ENCODE measurements around the gene ZBTB44.
"Not testable (repeated sequence)": the region's sequence is repeated elsewhere in the genome, so short reads cannot be mapped to it uniquely, and the experiment has no call there.

Gene ZBTB44

DNA sequence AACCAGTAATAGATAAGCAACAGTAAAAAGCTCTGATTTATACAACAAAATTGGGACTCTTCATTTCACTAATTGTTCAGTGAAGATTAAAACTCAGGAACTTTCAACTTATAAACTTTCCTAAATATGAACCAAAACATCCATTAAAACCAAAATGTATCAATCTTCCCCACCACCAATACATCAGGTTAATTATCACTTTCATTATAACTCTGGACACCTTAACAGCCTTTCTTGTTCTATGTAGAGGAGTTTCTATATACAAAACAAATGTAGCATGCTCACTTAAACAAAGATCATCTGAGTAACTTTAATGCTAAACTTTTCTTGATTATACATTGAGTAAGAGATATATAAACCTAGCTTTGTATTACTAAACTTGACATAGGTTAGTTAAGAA is 80.4 kb downstream of the ZBTB44 start:
- ChIA-PET POLR2A (no interaction called here), CTCF (no interaction called here)
- TF ChIP-seq, protein P1, sequence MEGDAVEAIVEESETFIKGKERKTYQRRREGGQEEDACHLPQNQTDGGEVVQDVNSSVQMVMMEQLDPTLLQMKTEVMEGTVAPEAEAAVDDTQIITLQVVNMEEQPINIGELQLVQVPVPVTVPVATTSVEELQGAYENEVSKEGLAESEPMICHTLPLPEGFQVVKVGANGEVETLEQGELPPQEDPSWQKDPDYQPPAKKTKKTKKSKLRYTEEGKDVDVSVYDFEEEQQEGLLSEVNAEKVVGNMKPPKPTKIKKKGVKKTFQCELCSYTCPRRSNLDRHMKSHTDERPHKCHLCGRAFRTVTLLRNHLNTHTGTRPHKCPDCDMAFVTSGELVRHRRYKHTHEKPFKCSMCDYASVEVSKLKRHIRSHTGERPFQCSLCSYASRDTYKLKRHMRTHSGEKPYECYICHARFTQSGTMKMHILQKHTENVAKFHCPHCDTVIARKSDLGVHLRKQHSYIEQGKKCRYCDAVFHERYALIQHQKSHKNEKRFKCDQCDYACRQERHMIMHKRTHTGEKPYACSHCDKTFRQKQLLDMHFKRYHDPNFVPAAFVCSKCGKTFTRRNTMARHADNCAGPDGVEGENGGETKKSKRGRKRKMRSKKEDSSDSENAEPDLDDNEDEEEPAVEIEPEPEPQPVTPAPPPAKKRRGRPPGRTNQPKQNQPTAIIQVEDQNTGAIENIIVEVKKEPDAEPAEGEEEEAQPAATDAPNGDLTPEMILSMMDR (IDR thresholded peaks at IDR 0.05; ENCODE audit: insufficient read depth, low read length, missing control alignments) = no peak
- no peak for DNase-seq (ENCODE audit: low read depth, low spot score)
- no peak overlapping the region for H3K4me3 ChIP-seq (ENCODE audit: low read depth, low read length)

DNA sequence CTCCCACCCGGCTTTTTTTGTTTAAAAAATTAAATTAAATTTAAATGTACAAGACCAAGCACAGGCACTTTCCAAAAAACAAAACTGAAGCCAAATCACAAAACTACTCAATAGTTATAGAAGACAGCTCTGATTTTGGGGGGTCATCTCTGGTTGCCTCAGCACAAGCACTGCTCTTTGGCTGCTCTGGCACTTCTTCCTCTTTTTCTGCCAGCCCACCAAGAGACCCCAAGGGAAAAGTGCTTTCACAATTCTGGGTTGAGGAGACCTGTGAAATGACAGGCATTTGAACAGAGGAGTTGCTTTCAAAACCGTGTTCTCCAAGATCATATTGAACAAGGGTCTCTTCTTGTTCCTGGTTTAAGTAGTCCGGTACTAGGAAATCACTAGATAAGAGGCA is 80.8 kb downstream of the ZBTB44 start:
- DNase-seq (ENCODE audit: low read depth, low spot score); CTCF ChIA-PET; POLR2A ChIA-PET; H3K4me3 ChIP-seq (ENCODE audit: low read depth, low read length): not testable (repeated sequence)

DNA sequence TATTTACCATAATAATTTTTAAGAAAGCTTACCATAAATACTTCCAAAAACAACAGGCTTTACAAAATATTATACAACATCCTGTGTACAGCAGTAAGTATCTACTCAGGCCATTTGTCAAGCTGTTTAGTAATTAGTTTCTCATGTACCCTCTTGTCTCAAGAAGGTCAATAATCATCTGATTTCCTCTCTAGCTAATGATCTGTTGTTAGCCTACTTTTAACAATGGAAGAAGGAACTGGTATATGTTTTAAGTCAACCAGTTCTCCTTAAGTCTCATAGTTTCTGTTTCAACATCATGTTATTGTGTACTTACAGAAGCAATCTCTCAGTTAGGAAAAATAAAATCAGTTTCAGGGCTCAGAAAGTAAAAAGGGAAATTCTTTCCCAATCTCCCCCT is 81.2 kb downstream of the ZBTB44 start:
- H3K4me3 ChIP-seq (ENCODE audit: low read depth, low read length); CTCF ChIA-PET; POLR2A ChIA-PET; DNase-seq (ENCODE audit: low read depth, low spot score): not testable (repeated sequence)

DNA sequence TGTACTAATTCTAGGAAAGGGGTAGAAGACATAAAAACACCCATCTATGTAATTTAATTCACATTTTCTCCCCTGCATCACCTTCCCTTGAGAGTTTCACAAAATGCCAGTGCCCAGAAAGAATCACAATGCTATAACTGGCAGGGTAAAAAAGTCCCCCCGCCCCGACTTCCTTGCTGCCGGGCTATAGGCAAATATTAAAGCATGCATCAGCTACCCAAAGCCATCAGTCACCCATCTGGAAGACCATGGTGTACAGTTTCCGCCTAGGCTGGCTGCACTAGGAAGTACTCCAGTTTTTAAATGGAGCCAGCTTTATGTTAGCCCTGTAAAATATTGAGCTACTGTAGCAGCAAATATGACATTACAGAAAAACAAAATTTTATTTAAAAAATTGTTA is 87.3 kb downstream of the ZBTB44 start:
- DNase-seq (ENCODE audit: low read depth, low spot score) = no peak
- TF ChIP-seq, protein P1 (IDR thresholded peaks at IDR 0.05; ENCODE audit: insufficient read depth, low read length, missing control alignments) = no peak
- ChIA-PET CTCF (interaction anchor here (1.1 to 2.1 kb wide), 2 partner anchors 12 to 15 kb away, joined by 5 to 9 read pairs; no protein-coding TSS in a partner anchor), POLR2A (no interaction called here)
- H3K4me3 ChIP-seq (ENCODE audit: low read depth, low read length) = no peak overlapping the region

DNA sequence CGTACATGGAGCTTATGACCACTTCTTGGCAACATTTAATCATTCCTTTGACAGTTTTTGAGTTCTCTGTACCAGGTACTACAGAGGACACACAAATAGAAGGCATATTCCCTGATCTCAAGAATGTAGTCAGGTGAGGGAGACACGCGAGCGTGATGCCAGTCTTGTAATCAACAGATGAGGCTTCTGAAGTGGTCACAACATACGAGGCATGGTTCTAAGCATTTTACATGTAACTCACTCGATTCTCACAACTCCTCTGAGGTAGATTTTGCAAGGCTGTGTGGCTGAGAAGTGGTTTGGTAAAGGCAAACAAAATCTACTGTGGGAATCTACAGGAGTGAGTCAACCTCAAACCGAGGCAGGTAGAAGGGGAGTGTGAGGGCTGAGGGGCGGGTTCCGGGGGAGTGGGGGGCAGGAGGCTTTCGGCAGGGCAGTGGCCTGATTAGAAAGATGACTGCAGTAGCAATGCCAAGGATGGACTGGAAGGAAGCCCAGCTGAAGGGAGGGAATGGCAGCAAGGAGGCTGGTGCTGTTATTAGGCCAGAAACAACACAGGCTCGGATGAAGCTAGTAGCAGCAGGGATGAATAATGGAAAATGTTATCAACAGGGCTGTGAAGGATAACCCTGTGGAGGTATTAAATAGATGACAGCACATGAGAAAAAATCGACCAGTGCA is 91.3 kb downstream of the ZBTB44 start:
- no peak for DNase-seq (ENCODE audit: low read depth, low spot score)
- no peak overlapping the region for H3K4me3 ChIP-seq (ENCODE audit: low read depth, low read length)
- POLR2A ChIA-PET = no interaction called here
- CTCF ChIA-PET = interaction anchor here (2.0 to 2.4 kb wide), 2 partner anchors 11 kb away, joined by 8 to 19 read pairs; no protein-coding TSS in a partner anchor
- TF ChIP-seq, protein P1 (IDR thresholded peaks at IDR 0.05; ENCODE audit: insufficient read depth, low read length, missing control alignments) = no peak

DNA sequence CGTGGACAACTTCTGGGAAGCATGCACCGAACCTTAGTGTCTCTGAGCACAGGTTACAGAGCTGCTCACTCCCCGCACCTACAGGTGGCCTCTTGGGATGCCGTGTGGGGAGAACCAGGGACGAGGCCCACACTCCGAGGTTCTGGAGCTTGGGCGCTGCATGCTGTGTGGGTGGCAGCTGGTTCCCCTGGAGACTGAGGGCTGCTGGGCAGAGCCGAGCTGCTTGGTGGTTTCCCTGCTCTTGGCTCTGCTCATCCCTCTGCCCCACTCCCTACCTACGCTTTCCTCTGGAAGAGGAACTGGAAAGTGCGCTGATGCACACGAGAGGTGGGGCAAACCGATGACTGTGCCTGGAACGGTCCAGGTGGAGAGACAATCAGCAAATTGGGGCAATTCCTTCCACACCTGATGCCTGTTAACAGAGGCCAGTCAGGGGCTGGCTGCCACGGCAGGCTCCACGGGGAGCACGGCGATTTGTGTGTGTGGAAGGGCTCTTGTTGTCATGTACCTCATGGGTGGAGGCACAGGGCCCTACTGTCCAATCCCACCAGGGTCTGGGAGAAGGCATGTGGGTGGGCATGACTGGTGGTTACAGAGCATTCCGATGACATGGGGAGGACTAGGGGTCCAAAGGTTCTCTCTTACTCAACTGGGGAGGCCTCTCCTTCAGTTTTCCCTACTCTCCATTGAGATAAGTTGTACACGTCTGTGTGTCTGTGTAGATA is 94.2 kb downstream of the ZBTB44 start:
- CTCF ChIA-PET = no interaction called here
- TF ChIP-seq, protein P1 (IDR thresholded peaks at IDR 0.05; ENCODE audit: insufficient read depth, low read length, missing control alignments) = no peak
- POLR2A ChIA-PET = no interaction called here
- no peak for DNase-seq (ENCODE audit: low read depth, low spot score)
- no peak overlapping the region for H3K4me3 ChIP-seq (ENCODE audit: low read depth, low read length)

DNA sequence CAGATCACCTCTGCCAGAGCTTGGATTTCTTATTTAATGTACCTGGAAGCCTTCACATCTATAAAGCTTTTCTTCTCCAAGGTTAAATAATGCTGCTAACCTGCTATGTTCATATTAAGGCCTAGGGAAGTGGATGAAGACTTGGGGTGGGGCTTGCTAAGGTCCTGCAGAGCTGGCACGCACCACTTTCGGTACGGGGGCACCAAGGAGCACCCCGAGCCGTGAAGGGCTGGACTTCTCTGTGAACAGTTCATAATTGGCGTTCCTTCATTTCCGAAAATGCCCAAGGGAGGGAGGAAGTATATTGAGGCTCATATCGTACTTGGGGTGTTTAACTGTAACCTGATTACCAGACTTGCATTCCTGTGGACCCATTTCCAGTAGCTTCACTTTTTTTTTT is 95.6 kb downstream of the ZBTB44 start:
- ChIA-PET CTCF (no interaction called here), POLR2A (no interaction called here)
- no peak for DNase-seq (ENCODE audit: low read depth, low spot score)
- H3K4me3 ChIP-seq (ENCODE audit: low read depth, low read length) = no peak overlapping the region
- TF ChIP-seq, protein P1 (IDR thresholded peaks at IDR 0.05; ENCODE audit: insufficient read depth, low read length, missing control alignments) = no peak
